ENCODE data around the gene SFRP5. TPM values are rescaled to one million over a fixed set of nuclear protein-coding genes. Genes with fewer than 3 reads are reported as not detected.
A peak's percentile ranks its signal among the peaks of the same experiment; 100 is the strongest.

The SFRP5 gene
- total RNA-seq, 1 donor from 2014 or later, result 6.9 TPM

DNA sequence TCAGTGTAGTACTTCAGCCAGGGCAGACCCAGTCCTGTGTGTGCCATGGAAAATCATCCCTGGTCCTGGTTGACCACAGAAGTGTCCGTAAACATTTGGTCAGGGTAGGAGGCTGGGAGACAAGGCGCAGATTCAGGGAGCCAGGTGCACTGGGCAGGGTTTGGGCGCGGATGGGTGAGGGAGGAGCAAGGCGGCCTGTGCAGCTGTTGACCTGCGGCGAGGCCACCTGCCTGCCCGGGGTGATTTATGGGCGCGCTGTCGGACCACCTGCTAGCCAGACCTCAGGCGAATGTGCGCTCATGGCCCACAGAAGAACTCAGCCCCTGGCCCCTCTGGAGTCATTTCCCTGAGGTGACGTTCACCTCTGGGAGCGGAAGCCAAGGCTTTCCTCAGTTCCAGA lies 6.6 kb downstream of the SFRP5 start:
- DNase-seq, result peak; percentile 59

DNA sequence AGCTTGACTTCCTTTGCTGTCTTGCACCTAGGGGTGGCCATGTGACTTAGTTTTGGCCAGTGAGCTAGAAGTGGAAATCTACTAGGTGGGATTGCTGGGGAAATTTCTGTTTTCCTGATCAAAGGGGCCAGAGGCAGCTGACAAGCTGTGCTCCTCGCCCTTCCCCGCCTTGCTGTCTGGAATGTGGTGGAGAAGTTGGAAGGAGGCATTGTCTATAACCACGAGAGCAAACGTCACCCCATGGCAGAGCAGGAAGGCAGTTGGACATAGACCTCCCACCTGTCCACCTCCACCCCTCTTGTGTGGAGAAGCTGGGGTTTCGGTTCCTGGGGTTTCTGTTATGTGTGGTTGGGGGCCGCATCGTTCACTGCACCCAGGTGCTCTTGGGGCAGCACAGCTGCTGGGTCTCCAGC lies 7.3 kb downstream of the SFRP5 start:
- no peak for DNase-seq

DNA sequence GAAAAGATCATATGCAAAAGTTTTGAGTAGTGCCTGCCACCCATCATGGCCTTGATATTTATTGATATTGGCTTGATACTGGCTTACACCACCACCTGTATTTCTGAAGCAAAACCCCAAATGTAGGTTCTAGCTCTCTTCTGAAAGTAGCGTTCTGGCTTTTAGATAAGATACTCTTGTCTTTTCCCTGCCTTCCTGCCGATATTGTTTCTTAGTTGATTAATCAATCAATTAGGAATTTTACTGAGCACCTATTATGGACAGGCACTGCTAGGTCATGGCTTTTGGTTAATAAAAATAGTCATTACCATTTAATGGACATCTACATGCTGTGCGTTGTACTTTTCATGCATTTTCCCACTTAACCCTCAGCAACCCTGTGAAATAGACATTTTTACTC lies 7.9 kb downstream of the SFRP5 start:
- DNase-seq, result no peak

DNA sequence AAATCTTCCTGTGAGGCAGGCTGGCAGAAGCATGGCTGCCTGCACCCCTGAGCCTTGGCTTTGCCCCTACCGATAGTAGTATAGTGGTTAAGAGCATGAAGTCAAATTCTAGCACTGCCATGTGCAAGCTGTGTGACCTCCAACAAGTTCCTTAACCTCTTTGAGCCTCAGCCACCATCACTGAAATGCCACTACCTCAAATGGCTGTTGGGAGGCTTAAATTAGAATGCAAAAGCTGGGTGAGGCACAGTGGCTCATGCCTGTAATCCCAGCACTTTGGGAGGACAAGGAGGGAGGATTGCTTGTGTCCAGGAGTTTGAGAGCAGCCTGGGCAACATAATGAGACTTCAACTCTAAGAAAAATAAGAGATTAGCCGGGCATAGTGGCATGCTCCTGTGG lies 8.4 kb downstream of the SFRP5 start:
- DNase-seq, result peak; percentile 14

DNA sequence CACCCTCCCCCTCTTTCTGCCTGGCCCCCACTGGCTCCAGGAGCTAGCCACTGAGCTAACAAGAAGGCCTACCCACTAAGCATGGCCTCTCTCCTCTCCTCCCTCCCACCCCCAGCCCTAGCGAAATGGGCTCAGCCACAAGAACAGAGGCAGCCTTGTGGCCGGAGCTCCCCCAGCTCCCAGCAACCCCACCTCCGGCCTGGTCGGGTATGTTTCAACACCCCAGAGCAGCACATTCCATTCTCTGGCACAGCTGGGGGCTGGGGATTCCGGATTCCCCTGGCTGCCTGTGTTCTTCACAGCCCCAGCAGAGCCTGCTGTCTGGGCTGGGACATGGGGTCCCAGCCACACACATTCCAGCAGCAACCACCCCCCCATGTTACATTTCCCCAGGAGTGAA lies 9.0 kb downstream of the SFRP5 start:
- peak; percentile 51 for DNase-seq

DNA sequence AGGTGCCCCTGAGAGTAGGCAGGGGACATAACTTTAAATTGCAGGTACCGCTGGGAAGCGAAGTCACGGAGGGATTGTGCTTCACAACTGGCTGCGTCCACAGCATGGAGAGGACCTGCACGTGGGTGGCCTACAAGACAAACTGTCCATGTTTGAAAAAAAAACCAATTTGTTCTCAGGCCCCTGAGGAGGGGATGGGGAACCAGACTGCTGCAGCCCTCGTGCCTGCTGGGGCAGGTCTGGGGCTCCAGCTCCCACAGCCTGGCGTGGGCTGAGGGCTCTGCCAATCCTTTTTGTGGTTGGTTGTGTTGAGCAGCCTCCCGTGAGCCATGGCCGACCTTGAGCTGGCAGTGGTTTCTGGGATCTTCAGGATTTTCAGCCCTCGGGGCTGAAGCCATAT lies 9.7 kb downstream of the SFRP5 start:
- DNase-seq, result no peak

- DNase-seq, result no peak
Measured at GRCh38 chr10:97761331-97761865, 10.4 kb downstream of the SFRP5 start.

GRCh38 chr10:97760461-97761257 lies 11.1 kb downstream of the SFRP5 start:
- no peak for DNase-seq

DNA sequence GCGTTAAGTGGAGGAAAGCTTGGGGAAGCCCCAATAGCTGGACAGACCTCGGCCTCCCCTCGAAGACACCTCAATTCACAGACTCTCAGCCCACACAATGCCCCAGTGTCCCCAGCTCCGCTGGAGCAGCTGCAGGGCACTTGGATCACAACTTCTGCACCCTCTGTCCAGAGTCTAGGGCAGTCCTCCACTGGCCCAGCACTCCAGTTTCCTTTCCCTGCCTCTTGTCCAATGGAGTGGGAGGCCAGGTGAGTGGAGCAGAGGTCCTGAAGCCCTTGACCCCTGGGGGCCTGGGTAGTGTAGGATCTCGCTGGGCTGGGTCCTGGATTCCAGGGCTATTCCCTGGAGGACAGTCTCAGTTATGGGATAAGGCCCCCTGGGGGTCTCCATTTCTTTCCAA lies 11.9 kb downstream of the SFRP5 start:
- DNase-seq, result no peak

GRCh38 chr10:97759158-97759887 lies 12.5 kb downstream of the SFRP5 start:
- DNase-seq, result peak; percentile 81

- DNase-seq, result no peak
Measured at GRCh38 chr10:97757471-97757870, 14.3 kb downstream of the SFRP5 start.

DNA sequence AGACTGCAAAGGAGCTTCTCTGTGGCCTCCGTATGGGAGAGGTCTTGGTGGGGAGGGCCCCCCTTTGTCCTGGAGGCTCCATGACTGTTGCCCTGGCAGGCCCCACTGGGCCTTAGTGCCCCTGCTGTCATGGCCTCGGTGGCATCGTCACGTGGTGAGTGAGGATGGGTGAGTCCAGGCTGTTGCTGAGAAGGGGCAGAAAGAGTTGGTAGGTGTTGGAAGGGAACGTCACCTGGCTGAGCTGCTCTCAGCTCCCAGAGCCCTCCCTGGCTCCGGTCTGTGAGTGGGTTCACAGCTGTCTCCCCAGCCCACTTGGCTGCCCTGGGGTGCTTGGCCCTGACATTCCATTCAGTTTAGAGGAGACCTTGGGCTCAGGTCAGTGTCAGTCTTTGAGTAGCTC lies 16.1 kb downstream of the SFRP5 start:
- no peak for DNase-seq

GRCh38 chr10:97754726-97755125 lies 17.1 kb downstream of the SFRP5 start:
- no peak for DNase-seq

- DNase-seq, result no peak
Measured at GRCh38 chr10:97752956-97753355, 18.8 kb downstream of the SFRP5 start.

- no peak for DNase-seq
Measured at GRCh38 chr10:97748116-97748515, 23.7 kb downstream of the SFRP5 start.

DNA sequence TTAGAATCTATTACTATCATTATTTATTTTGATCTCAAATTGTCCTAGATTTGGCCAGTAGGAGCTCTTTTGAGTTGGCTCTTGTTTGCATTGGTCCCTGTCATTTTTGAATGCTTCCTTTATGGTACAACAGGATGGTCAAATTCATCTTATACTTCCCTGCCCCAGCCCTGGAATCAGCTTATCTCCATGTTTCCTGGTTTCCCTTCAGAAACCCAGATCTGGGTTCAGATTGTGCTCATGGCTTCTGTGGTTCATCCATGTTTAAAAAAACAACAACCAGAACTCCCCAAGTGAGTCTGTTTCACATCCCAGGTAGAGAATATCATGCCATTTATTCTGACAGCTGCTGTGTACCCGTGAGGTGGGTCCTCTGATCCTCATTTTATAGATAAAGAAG lies 24.2 kb downstream of the SFRP5 start:
- DNase-seq, result no peak

- DNase-seq, result no peak
Measured at GRCh38 chr10:97744405-97745035, 27.3 kb downstream of the SFRP5 start.

- DNase-seq, result no peak
Measured at GRCh38 chr10:97743169-97743943, 28.4 kb downstream of the SFRP5 start.

DNA sequence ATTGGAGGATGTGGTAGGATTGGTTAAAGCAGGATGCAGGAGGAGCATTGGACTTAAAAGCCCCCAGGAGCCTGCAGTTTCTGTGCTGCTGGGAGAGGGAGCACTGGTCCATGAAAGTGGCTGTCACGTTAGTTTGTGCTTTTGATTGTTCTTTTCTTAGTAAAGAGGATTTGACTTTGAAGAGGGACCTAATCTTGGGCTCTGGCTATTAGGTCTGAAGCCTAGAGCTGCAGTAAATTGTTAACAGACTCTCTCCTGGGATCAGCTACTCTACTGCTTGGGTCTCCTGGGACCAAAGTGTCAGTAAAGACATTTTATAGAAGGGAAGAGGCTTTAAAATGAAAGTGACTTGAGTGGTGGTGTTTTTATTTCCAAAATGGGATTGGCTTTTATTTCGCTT lies 31.2 kb downstream of the SFRP5 start:
- no peak for DNase-seq

- no peak for DNase-seq
Measured at GRCh38 chr10:97738616-97739015, 33.2 kb downstream of the SFRP5 start.

GRCh38 chr10:97737770-97738265 lies 34.0 kb downstream of the SFRP5 start:
- no peak for DNase-seq

All from tongue (tissue), 2 donors.